Right renal cortex interstitium (tissue), 3 donors: ENCODE data around the gene PIP4K2A. TPM values are rescaled to one million over a fixed set of nuclear protein-coding genes. Genes with fewer than 3 reads are reported as not detected.

Source experiments
- DNase-seq, 3 donors: peaks; one replicate each; pipeline ENCODE4 v3.0.0-alpha.2; 2013; ENCODE audit warnings: low read depth in 3 of 3, low spot score in 2 of 3
- polyA plus RNA-seq, 3 donors: library from polyadenylated mRNA; unstranded; fragments of 120-200 nt; gene quantifications; one replicate each; pipeline ENCODE4 v1.2.1, GENCODE V29; 2013; ENCODE audit not compliant: insufficient read length in 3 of 3

The PIP4K2A gene
- polyA plus RNA-seq, 3 donors = 25.9 to 28.9 (median 28.6) TPM

DNA sequence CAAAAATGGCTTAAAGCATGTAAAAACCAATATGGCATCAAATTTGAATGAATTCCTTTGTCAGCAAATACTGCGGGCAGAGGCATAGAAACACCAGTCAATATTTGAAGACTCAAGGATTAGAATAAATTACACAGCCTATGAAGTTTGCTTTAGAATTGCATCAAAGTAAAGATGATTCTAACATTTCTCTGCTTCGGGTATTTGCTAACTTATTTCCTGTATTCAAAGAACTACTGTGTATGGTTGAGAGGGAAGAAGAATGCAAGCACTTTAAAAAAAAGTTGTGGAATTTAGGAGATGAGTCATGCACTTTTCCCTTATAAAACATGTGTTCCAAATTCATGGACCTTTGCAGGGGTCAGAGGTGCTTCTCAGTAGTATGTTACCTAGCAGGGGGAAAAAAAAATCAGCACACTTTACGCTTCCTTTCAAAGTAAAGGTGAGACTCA, 90.1 kb downstream of the PIP4K2A start:
- no peak for DNase-seq

DNA sequence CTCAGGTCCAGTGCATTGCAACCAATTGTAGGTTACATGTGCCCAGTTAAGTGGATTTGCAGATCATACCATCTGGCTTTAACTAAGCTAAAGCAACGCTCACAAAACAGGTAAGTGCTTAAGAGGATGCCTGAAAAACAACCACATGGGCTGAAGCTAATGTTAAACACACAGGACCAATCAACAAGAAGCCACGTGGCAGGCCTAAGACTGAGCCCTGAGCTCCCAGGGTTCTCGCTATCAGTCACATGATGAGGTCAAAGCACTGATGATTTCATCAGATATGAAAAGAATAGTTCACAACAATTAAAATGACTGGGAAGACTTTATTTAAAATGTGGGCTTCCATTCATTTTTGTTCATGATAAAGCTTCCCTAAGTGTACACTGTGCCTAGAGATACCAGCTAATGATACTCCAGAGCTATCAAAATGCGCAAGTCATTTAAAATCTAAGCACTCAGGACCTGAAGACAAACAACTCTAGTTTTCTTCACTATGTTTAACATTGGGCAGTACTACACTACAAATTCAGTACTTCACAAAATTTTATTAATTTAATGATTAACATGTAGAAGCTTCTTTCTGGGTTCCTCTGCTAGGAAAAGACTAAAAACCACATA, 90.6 kb downstream of the PIP4K2A start:
- DNase-seq = no peak

DNA sequence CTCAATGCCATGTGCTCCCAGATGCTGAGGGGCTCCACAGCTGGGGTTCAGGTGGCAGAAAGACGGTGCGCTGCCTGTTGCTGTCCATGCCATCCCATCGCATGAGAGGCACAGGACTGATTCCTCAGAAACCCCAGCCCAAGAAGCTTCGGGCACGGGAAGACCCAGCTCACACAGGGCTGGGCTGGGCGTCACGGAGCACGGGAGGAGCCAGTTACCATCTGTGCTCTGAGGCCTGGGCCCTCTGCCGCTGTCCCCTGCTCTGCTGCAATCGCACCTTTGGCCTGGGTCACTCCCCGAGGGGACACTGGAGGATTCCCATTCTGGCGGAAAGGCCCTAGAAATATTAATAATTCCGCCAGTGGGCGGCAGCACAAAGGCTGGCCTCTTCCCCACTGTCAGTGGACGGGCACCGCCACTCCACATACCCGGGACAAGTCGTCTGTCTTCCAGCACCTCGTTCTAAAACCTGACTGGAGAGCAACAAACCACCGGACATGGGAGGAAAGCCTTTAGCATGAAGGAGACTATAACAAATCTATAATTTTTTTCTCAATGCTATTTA, 92.1 kb downstream of the PIP4K2A start:
- no peak for DNase-seq

DNA sequence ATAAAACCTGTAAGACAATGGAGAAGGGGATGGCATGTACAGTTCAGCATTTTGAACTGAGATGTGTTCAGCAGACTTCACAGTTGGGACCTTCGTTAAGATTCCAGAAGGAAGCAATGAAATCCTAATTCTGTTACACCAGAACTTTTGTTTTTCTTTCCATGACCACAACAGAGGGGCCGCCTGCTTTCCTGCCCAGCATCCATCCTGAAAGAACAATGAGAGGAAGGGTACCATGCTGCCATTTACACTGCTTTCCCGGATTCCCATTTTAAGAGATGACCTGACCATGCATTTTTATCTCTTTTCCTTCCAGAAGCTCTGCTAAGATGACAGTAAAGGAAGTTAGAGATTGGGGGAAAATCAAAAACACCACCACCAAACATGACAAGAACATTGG, 92.7 kb downstream of the PIP4K2A start:
- no peak for DNase-seq

DNA sequence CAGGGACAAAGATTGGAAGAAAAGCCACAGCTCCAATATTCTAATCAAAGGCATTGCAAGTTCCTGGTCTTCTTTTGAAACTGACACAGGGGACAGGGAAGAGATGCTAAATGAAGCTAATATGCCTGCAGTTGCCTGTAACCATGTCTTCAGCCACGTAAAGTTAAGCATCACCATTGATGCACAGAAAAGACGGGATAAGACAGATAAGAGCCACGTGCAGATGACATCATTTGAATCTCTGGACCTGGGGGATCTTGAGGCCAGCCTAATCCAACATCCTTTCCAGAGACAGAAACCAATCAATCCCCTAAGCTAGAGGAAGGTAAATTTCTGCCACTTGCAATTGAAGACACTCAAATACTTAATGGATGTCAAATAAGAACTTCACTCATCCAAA, 93.4 kb downstream of the PIP4K2A start:
- DNase-seq = no peak

DNA sequence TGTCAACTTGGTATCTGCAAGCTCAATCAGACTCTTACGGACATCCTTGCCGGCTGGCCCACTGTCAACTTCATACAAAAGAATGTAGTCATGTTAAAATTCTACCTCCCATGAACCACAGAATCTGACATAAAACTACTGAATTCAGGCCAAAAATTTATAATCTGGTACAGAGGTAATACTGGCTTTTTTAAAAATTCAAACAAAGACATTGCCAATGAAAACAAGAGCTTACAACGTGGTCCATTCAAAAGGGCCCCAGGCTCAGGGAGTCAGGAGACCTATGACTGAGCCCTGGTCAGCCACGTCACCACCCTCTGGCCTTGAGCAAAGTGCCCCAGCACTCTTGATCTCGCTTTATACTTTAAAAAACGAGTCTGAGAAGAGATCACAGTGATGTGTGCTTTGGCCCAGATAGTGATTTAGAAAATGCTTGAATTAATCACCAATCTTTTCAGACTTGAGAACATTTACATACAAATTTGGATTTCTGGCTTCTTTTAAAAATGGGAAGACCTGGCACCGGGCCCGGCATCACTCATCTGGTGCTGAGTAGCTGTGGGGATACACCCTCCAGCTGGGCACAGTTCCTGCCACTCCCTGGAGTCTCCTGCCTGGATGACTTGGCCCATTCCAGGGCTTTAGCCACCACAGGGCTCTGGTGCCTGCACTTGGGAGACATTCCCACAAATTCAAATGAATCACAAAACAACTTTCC, 94.1 kb downstream of the PIP4K2A start:
- DNase-seq = no peak

DNA sequence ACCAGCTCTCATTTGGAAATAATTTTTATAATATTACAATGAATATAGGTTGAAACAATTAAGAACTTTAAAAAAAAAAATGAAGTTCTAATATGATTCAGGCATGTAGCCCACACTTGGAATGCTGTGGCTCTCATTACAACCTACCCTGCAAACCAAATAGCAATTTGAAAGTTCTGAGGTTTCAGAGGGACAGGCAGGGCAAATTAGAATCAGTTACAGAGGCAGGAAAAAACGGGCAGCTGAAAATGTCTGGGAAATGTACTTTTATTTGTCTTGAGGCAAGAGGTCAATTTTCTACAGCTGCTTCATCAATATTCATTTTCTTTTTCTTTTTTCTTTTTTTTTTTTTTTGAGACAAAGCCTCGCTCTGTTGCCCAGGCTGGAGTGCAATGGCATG, 95.3 kb downstream of the PIP4K2A start:
- DNase-seq = no peak

DNA sequence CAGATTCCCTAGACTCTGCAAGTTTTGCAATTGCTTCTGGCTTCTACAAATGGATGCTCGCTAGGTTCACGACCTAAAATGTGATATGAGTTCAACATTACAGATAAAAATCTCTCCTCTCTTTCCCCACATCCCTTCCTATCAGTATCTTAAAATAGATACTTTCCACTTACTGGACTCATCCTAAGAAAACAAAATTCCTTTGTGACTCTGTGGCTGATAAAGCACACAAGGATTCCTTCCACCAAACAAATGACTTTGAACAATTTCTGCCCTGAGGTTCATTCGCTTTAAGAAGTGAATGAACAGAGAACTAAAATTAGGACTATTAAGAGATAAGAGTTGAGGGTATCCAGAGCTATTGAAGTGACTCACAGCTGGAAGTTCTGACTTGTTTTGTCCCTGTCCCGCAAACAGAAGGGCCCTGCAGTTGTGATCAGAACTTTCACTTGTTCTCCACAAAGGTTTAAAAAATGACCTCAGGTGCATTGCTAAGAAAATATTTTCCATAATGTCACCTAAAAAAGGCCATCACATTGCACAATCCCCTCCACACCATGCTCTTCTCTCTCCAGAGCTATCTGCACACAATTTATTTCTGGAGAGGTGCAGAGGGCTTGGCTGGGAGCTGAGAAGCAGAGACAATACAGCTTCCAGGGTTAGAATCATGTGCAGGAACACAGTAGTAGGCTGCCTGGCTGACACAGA, 96.1 kb downstream of the PIP4K2A start:
- DNase-seq = no peak

DNA sequence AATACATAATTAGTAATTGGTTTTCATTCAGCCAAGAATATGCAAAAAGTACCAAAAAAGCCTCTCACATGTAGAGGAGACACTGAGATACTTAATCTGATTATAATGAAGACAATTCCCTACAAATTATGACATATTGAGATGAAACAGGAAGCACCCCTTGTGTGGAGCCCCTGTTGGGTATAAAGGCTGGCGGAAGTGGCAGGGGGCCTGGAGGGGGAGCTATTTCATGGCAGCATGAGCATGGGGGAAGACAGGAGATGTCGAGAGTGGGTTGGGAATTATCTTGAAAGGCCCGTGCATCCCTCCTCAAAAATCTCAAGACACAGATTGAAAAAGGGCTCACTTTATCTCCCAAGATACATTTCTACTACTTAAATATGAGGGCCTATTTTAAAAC, 96.9 kb downstream of the PIP4K2A start:
- no peak for DNase-seq

DNA sequence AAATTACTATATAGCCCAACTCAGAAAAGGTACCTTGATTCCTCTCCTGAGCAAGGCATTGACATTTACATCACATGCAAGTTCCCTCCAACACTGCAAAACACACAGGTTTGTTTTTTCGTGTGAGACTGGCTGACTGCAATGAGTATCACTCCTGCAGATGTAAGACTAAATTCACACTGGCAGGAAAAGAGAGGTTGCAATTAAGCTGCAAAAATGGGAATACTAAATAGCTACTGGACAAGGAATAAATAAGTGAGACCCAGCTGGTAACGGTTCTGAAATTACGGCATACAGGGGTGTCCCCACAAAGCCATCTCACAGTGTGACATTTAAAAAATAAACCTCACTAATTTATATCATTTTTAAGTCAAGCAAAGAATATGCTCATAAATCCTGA, 97.3 kb downstream of the PIP4K2A start:
- DNase-seq = no peak

DNA sequence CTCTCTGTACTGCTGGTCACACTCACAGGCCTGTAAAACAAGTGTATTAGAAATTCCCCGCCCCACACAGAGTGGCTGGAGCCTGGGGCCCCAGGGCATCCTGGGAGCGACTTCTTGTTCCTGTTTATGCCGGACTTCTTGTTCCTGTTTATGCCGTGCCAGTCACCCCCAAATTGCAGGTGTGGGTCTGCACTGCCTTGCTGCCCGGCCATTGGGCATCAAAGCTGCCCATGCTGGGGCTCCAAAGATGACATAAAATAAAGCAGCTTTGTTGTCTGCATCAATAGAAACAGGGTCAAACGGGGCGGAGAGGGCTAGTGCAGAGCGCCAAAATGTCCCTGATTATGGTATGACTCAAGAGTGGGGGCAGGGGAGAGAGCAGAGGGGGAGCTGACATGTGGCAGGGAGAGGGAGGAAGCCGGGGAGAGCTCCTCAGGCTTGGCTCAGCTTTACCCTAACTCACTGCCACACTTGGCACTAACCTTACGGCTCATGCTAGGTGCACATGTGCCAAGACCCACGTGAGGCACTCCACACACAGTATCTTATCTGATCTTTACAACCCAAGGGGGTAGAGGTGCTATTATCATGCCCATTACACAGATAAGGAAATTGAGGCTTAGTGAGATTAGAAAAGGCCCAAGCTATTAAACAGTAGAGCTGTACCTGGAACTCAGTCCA, 98.4 kb downstream of the PIP4K2A start:
- no peak for DNase-seq

DNA sequence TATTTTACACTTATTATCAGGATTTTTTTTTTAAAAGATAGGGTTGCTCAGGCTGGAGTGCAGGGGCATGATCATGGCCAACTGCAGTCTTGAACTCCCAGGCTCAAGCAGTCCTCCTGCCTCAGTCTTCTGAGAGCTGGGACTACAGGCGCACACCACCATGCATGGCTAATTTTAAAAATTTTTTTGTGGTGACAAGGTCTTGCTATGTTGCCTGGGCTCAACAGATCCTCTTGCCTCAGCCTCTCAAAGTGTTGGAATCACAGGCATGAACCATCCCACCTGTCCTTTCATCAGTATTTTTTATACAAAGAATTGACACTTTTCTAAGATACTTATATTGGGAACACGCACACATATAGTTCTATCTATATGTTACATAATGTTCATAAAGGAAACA, 99.3 kb downstream of the PIP4K2A start:
- no peak for DNase-seq

DNA sequence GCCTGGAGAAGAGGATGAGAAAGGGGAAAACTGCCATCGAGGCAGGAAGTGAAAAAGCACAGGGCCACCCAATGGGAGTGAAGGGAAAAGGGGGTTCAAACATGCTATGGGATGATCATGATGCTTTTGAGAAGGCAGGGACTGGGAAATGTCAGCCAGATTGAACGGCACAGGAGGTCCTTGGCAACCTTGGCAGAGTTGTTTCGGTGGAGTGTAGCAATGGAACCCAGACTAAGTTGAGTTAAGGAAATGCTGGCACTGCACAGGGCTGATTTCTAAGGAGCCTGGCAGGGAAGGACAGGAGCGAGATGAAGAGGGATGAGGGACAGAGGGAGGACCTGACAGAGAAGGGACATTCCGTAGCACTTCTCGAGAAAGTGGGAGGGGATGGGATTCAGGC, 101.4 kb downstream of the PIP4K2A start:
- no peak for DNase-seq

DNA sequence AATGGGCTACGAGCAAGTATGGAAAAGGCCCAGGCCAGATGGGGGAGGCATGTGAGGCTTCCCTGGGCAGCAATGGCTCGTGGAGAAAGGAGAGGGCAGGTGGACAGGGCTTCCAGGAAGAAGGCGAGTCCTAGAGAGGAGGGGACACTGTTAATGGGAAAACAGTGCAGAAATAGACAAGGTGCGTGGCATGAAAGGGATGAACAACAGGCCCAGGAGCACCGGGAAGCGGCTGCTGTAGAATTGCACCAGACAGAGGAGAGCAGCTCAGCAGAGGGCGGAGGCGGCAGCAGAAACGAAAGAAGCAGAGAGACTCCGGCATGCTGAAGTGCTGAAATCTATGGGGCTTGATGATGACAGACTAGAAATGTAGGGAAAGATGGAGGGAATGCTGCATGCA, 102.1 kb downstream of the PIP4K2A start:
- DNase-seq = no peak

DNA sequence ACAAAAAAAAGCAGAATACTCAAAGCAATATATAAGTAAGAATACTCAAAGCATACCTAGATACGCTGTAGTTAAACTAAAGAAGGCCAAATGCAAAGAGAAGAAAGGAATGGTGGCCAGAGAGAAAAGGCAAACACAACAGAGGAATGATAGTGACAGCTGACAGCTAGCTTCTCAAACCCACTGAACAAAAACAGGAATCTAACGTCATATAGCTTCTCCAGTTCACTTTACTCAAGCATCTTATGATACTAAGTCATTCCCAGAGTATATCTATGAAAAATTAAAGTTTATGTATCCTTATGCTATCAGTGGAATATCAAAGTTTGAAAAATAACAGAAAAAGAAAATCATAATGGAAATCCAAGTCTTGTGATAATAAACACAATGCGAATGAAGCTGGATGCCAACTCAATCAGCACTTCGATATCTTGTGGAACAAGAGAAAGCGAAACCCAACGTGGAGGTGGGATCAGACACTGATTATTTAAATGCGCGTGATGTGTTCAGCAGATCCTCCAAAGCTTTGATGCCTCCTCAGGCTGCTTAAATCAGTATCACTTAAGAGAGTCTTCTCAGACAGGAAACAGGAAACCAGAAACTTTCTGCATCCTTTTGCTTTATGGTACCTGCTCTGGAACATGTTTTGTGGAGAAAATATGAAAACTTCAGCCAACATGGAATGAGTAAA, 102.8 kb downstream of the PIP4K2A start:
- no peak for DNase-seq

DNA sequence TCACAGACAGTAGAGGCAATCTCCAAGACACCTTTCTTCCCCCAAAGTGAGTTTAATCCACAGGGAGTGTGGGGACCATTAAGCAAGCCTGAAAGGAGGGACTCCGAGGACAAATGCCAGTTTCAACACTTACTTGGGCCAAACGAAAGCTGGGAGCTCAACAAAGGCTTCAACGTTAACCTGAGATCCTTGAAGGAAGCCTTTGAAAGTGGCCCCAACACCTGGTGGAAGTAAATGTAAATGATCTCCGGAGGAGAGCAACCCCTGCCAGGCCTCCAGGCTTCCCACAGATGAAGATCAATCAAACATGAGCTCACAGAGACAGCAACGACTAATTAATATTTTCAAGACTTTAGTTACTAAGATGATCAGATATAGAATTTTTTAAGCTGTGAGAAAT, 103.8 kb downstream of the PIP4K2A start:
- no peak for DNase-seq

DNA sequence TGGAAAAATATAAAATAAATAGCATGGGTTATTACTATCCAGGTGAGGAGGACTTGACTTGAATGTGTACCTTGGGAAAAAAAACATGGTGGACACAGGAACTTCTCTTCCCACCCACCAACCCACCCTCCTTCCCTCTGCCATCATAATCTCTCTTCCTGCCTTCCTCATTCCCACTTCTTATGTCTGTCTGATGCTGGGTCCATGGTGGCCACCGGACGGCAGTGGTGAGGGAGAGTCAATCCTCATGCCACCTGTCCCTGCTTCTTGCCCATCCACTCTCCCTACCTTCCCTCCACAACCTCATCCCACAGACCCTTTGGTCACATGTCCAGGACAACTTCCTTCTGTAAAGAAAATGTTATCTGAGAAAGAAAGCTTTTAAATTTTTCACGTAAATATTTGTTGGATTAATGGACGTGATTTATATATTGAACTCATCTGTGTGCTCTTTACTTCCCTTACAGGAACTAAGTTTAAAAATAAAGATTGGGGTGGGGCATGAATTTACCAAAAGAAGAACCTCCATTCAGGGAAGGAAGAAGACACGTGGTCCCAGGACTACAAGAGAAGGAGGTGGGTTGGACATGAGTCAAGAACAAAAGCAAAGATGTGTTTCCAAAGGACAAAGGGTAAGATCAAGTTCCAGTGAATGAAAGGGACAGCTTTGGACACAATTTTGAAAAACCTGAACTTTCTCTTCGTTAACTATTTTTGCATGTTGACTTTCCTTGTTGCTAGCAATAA, 104.5 kb downstream of the PIP4K2A start:
- DNase-seq = no peak

DNA sequence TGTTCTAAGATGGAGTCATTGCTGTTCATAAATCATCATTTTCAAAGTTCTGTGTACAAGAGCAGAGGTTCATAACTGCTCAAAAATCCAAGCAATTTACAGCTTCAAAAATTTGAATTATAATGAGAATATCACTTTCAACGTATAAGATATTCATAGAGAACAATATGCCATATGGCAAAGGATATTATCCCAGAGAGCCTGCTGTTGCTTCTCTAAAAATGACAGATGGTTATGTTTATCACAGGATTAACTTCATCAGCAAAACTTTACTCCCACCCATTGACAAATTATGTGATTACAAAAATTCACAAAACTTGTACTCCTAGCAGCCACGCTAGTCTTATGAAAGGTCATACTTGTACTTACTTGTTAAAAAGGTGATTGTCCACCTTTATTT, 105.1 kb downstream of the PIP4K2A start:
- no peak for DNase-seq

DNA sequence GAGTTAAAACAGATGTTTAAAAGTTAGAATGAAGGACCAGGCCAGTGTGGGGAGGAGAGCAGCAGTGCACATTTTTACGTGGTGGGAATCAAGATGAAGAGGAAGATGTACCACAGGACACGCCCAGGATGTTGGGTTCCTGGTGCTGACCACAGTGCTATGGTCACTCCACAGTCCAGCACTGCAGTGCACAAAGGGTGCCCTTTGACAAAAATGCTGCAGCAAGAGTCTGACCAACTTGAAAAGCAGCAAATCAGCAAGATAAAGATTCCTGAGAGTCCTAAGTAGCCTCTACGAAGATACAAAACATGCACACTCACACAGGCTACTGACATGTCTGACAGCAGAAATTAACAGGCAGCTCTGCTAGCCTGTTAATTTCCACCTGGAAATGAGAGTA, 107.1 kb downstream of the PIP4K2A start:
- DNase-seq = no peak

DNA sequence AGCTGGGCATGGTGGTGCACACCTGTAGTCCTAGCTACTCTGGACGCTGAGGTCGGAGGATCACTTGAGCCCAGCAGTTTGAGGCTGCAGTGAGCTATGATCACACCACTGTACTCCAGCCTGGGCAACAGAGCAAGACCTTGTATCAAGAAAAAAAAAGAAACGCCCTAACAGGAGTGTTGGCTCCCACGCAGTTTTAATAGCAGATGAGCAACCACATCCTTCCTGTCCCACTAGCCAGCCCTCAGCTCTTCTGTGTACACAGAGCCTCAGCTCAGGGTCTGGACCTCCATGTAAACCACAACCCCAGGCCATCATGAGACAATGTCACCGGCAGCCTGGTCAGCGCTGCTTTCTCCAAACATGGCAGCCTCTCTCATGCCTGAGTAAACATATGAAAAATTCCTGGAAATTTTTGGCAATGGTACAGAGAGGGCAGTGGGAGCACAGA, 108.2 kb downstream of the PIP4K2A start:
- no peak for DNase-seq
